Cerebellar nuclear complex (tissue), 1 donor: ENCODE measurements around the gene MUC13.

ENCODE experiments used
- DNase-seq, 2 experiments: peaks; one replicate each; lab custom pipeline; 2025; lab: John Stamatoyannopoulos, UW

MUC13 gene

GRCh38 chr3:124950026-124950425 lies 15.5 kb upstream of the MUC13 start:
- no peak for DNase-seq

DNA sequence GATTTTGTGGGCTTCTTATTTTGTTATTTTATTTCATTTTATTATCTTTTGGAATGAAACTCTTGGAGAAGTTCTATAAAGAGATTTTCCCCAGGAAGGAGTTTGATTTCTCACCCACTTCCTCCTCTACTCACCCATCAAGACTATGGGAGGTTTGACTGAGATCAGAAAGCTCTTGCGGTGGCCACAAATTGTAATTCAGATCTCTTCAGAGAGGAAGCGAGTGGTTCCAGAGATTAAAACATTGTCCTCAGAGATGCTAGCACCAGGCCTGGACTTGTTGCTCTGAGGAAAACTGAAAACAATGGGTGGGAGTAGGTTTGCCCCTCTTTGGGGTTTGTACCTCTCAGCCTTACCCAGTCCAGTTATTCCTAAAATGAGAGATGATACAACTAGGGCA lies 8.1 kb upstream of the MUC13 start:
- no peak for DNase-seq

GRCh38 chr3:124941771-124942170 lies 7.2 kb upstream of the MUC13 start:
- no peak for DNase-seq

GRCh38 chr3:124939661-124940060 lies 5.1 kb upstream of the MUC13 start:
- no peak for DNase-seq

DNA sequence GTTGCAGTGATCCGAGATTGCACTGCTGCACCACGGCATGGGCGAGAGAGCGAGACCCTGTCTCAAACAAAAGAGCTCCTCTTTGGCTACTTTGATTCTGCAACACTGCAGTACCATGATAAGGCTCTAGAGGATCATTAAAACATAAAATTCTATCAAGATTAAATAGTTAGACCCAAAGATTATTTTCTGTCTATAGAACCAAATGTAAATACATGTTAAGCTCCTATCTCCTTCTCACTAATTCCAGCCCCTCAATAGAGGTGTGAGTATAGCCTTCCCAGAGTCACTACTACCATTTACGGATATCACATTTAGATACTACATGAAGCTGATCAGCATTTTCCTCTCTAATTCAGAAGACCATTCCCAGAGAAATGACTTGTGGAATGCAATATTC lies 4.3 kb upstream of the MUC13 start:
- no peak for DNase-seq

DNA sequence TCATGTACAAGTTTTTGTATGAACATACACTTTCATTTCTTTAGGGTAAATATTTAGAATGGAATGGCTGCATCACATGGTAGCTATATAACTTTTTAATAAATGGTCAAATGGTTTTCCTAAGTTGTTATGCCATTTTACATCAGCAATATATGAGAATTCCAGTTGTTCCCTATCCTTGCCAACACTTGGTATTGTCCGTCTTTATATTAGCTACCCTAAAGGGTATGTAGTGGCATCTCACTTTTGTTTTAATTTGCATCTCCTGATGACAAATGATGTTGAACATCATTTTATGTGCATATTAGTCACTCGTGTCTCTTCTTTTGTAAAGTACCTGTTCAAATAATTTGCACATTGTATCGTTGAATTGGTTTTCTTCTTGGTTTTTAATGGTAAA lies 2.5 kb upstream of the MUC13 start:
- DNase-seq: no peak

DNA sequence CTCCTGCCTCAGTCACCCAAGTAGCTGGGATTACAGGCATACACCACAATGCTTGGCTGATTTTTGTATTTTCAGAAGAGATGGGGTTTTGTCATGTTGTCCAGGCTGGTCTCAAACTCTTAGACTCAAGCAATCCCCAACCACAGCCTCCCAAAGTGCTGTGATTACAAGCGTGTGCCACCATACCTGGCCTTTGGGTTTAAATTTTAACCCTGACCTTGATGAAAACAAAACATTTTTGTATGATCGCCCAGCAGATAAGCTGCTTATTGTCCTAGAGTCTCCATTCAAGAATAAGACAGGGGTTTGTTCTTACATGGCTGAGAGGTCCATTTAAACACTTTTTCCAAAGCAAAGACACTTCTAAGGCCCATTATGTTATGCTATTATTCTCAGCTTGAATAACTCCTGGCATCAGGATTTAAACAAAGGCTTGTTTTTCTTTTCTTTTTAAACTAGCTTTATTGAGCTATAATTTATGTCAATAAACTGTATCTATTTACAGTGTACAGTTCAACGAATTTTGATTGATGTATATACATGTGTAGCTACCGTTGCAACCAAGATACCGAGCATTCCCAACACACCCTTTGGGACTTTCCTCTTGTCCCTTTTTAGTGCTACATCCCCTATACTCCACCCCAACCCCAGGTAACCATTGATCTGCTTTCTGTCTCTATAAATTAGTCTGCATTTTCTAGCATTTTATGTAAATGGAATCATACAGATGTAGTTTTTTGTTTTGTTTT lies 1.4 kb upstream of the MUC13 start:
- DNase-seq: no peak

DNA sequence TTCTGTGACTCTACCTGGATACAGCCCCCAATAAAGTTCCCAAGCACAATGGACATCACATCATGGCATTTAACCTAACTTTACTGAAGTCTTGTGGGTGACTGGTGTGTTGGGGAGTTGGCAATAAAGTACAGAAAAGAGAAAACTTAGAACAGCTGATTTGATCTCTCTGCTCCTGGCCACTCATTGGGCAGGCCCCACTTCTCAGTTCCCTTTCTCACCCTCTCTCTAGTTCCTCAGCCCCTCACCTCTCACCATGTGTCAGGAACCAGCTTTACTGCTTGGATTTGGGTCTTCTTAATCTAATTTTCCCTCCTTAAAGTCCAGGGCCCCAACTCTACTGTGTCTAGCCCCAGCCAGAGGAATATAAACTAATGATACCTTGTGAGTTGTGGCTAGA lies 713 bp upstream of the MUC13 start:
- DNase-seq: no peak

GRCh38 chr3:124928333-124929202 lies 6.0 kb downstream of the MUC13 start:
- no peak for DNase-seq

GRCh38 chr3:124927574-124928045 lies 6.9 kb downstream of the MUC13 start:
- DNase-seq: no peak

DNA sequence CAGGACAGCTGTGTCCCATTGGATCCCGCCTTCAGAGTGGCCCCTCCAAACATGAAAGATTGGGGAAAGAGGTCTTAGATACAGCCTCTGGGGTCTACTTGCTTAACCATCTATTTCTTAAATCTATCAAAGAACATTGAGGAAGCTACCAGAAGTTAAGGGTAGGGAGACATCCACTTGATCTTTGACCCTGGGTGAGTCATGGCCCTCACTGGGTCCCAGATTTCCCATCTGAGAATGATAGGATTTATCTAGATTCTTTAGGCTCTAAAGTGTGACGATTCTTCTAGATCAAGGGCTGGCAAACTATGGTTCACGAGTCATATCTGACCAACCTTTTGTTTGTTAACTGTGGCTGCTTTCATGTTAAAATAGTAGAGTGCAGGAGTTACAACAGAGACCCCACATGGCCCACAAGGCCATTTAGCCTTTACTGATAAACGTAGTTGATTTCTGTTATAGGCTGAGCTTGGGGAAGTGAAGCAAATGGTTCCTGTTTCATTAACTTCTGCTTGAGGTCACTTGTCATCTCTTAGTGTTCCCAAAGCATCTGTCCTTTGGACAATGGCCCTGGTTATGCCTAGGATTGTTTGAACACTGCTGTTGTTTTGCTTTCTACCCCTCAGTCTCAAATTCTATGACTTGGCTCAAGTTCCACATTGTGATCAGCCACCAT lies 8.0 kb downstream of the MUC13 start:
- no peak for DNase-seq

GRCh38 chr3:124924741-124925140 lies 9.8 kb downstream of the MUC13 start:
- DNase-seq: no peak

DNA sequence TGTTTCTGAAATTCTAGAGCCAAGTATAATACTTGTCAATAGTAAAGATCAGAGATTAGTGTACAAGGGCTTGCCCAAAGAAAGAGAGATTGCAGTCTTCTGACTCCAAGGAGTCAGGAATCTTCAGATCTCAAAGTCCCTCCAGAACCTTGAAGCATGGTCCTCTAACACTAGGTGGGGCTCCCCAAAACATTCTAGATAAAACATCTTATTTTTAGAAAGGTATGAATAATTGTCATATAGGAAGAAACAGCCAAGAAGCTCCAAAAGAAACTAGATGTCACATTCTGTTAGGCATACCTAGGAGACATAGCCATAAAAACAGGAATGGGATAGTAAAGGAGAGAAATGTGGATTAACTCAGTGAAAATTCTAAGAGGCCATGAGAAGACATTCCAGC lies 10.7 kb downstream of the MUC13 start:
- no peak for DNase-seq

- DNase-seq: no peak
Observed at GRCh38 chr3:124920718-124921117, 13.8 kb downstream of the MUC13 start.

DNA sequence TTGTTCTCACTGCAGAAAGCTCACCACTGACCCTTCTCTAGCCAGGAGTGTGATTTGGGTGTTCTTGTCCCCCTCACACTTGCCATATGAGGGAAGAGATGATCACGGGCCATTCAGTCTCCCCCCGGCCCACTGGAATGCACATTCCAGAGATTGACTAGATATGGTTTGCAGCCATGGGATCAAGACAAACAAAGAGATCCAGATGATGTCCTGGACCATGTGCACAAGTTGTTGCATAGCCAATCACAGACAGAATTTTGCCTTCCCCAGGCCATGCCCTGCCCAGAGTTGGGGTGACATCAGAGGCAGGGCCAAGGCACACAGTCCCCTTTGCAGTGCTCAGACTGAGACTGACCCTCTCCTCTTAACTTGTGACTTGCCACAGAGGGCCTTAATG lies 14.8 kb downstream of the MUC13 start:
- DNase-seq: no peak

DNA sequence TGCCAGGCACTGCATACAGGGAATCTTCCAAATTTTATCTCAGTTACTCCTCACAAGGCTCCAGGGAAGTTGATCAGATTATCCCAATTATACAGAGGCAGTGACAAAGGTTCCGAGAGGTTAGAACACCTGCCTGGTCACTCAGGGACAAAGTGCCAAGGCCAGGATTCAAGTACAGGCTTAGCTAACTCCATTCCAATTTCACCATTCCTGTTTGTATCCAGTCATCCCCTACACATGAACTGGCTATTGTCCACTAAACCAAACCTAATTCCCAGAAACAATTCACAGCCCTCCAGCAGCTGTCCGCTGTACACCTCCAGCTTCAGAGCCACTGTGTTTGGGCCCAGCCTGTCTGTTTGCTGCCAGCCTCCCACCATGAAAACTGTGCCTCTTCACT lies 16.0 kb downstream of the MUC13 start:
- no peak for DNase-seq

DNA sequence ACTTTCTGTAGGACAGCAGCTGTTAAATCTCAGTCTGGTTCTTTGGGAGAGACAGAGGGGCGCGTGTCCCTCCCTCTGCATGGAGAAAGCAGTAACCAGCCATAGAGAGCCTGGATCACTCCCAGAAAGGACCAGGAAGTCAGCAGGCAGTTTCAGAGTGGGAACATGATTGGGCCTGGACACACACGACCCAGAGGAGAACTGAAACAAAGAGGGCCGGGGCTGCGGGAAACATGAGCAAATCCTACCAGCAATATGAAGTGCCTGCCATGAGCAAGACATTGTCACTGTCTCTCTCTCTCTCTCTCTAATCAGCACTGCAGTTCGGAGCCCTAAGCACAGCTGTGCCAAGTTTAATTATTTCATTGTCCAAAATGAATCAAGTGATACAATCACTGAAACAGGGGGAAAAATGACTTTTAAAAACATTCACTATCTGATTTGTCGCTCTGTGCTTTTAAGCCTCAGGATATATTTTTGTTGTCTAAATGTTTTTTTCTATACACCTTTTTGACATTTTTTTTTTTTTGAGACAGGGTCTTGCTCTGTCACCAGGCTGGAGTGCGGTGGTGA lies 17.6 kb downstream of the MUC13 start:
- no peak for DNase-seq

GRCh38 chr3:124915254-124915653 lies 19.3 kb downstream of the MUC13 start:
- no peak for DNase-seq

DNA sequence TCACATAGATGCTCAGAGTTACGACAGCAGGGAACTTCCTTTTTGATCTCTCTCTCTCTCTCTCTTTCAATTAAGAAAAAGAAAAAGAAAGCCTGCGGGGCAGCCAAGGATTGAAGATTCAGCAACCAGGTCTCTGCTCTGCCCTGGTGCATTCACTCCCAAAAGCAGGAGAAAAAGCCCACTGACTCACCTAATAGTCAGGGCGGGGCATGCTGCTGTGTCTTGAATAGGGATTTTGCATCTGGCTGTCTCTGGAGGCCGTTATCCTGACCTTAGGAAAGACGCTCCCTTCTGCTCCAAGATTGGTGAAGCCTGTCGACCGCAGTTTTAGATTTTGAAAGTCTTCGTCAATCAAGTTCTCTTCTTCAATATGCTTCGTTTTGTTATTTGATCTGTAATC lies 26.6 kb downstream of the MUC13 start:
- no peak for DNase-seq

DNA sequence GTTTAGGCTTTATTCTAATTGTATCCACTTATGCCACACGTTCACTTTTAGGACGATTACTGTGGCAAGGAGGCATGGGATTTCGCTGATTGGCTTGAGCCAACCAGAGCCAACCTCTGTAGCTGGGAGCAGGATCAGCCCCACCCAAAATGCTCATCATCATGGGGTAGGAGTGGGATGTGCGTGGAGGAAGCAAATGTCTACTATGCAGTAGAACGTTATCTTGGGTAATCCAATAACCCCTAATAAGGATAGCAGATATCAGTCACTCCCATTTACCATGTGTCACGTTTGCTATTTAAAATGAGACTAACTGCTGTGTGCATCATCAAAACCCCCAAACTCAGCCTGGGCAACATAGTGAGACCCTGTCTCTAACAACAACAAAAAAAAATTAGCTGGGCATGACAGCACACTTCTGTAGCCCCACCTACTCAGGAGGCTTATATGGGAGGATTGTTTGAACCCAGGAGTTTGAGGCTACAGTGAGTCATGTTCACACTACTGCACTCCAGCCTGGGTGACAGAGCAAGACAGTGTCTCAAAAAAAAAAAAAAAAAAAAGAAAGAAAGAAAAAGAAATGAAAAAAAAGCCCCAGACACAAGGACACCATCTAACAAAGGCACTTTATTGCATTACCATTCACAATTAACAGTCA lies 29.6 kb downstream of the MUC13 start:
- DNase-seq: no peak

GRCh38 chr3:124903896-124904834 lies 30.4 kb downstream of the MUC13 start:
- no peak for DNase-seq
